ENCODE measurements around the gene CAMTA1. TPM values are rescaled to one million over a fixed set of nuclear protein-coding genes. Genes with fewer than 3 reads are reported as not detected.

CAMTA1 gene
- polyA plus RNA-seq, 2 donors: 61.1 to 75.0 TPM

DNA sequence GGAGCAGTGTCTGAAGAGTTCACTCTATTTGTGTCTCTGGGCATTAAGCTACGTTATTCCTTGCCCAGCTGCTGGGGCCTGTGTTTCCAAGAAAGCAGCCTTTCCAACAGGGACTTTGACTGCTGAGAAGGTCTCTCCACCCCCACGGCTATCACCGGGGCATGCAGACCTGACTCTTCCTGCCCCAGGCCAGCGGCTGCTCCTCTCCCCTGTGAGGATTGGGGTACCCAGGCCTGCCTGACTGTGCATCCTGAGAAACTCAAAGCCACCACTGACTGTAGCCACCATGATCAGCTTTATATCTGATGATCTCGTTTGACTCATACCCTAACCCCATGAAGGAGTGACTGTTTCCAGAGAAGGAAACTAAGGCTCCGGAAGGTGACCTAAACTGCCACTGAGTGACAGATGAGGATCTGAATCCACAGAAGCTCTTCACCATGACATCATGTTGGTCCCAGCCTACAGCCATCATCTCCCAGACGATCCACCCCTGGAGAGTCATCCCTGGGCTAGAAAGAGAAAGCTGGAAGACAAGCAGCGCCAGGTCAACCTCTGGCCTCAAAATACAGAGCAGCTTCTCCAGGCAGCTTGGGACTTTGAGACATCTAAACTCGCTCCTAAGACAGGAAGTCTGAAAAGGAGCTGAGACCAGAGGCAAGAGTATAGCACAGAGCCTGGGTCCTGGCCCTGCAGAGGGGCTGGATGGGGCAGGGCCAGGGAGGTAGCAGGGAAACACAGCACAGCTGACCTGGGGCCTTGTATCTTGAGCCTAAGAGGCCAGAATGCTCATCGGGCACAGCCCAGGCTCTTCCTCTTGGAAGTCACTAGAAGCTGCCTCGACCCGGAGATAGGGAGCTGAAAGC lies 741.8 kb downstream of the CAMTA1 start:
- no peaks in the 10 kb centered on the region for H3K27me3 ChIP-seq (ENCODE audit: control insufficient read depth in 1 of 2, insufficient read depth in 2 of 2, low read length in 2 of 2)
- H3K4me3 ChIP-seq (ENCODE audit: low read depth in 1 of 2, low read length in 2 of 2): no peak overlapping the region
- H3K4me1 ChIP-seq (ENCODE audit: control insufficient read depth in 2 of 2, insufficient read depth in 2 of 2, low read length in 1 of 2): no peaks in the 10 kb centered on the region
- 87 to 88% methylated on average over 11 to 12 of the region's 12 CpGs for WGBS, 2 donors
- H3K9me3 ChIP-seq (ENCODE audit: control insufficient read depth in 2 of 2, insufficient read depth in 1 of 2, low read depth in 1 of 2, low read length in 1 of 2): no peaks in the 10 kb centered on the region
- H3K27ac ChIP-seq (ENCODE audit: low read depth in 2 of 2, low read length in 1 of 2): no peak overlapping the region
- H3K36me3 ChIP-seq (ENCODE audit: control insufficient read depth in 2 of 2, insufficient read depth in 2 of 2, low read length in 1 of 2): no peaks in the 10 kb centered on the region

DNA sequence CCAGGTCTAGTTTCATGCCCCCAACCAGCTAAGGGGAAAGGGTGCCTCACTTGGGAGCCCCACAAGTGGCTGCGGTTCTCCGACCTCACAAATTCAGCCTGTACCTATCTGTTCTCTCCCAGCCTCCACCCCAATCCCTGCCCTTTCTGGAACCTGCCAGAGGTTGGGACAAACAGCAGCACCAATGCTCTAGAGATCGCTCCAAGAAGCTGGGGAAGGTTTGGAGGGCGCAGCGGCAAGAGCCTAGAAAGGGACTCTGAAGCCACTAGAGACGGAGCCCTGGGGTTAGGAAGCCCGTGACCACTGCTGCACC lies 742.4 kb downstream of the CAMTA1 start:
- Histone ChIP-seq H3K9me3 (ENCODE audit: control insufficient read depth in 2 of 2, insufficient read depth in 1 of 2, low read depth in 1 of 2, low read length in 1 of 2) (no peaks in the 10 kb centered on the region), H3K27ac (ENCODE audit: low read depth in 2 of 2, low read length in 1 of 2) (no peak overlapping the region), H3K36me3 (ENCODE audit: control insufficient read depth in 2 of 2, insufficient read depth in 2 of 2, low read length in 1 of 2) (no peaks in the 10 kb centered on the region), H3K4me1 (ENCODE audit: control insufficient read depth in 2 of 2, insufficient read depth in 2 of 2, low read length in 1 of 2) (no peaks in the 10 kb centered on the region), H3K4me3 (ENCODE audit: low read depth in 1 of 2, low read length in 2 of 2) (no peak overlapping the region), H3K27me3 (ENCODE audit: control insufficient read depth in 1 of 2, insufficient read depth in 2 of 2, low read length in 2 of 2) (no peaks in the 10 kb centered on the region)
- WGBS, 2 donors: 92 to 99% methylated on average over 7 of the region's 7 CpGs

GRCh38 chr1:7528386-7529198 lies 743.3 kb downstream of the CAMTA1 start:
- Histone ChIP-seq H3K27me3 (ENCODE audit: control insufficient read depth in 1 of 2, insufficient read depth in 2 of 2, low read length in 2 of 2) (no peaks in the 10 kb centered on the region), H3K9me3 (ENCODE audit: control insufficient read depth in 2 of 2, insufficient read depth in 1 of 2, low read depth in 1 of 2, low read length in 1 of 2) (no peaks in the 10 kb centered on the region), H3K27ac (ENCODE audit: low read depth in 2 of 2, low read length in 1 of 2) (no peak overlapping the region), H3K4me1 (ENCODE audit: control insufficient read depth in 2 of 2, insufficient read depth in 2 of 2, low read length in 1 of 2) (no peaks in the 10 kb centered on the region), H3K36me3 (ENCODE audit: control insufficient read depth in 2 of 2, insufficient read depth in 2 of 2, low read length in 1 of 2) (no peaks in the 10 kb centered on the region), H3K4me3 (ENCODE audit: low read depth in 1 of 2, low read length in 2 of 2) (no peak overlapping the region)
- 81 to 86% methylated on average over 6 of the region's 6 CpGs for WGBS, 2 donors

DNA sequence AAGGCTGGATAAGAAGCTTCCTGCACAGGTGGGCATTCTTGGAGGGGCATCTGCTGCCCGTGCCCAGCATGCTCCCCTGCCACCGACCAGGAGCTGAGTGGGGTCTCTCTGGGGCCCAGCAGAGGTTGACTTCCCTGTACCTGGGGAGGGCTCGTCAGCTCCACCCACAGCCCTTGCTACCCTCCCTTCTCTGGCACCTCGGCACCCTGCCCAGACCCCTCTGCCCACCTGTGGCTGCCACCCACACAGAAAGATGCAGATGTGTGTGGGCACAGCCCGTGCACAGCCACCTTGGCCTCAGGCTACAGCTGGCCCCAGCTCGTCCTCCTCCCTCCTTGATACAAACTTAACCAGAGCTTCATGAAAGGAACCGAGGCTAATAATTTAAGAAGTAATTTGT lies 744.7 kb downstream of the CAMTA1 start:
- Histone ChIP-seq H3K4me1 (ENCODE audit: control insufficient read depth in 2 of 2, insufficient read depth in 2 of 2, low read length in 1 of 2) (no peaks in the 10 kb centered on the region), H3K9me3 (ENCODE audit: control insufficient read depth in 2 of 2, insufficient read depth in 1 of 2, low read depth in 1 of 2, low read length in 1 of 2) (no peaks in the 10 kb centered on the region)
- WGBS, 2 donors: 44 to 55% methylated on average over 7 of the region's 7 CpGs

DNA sequence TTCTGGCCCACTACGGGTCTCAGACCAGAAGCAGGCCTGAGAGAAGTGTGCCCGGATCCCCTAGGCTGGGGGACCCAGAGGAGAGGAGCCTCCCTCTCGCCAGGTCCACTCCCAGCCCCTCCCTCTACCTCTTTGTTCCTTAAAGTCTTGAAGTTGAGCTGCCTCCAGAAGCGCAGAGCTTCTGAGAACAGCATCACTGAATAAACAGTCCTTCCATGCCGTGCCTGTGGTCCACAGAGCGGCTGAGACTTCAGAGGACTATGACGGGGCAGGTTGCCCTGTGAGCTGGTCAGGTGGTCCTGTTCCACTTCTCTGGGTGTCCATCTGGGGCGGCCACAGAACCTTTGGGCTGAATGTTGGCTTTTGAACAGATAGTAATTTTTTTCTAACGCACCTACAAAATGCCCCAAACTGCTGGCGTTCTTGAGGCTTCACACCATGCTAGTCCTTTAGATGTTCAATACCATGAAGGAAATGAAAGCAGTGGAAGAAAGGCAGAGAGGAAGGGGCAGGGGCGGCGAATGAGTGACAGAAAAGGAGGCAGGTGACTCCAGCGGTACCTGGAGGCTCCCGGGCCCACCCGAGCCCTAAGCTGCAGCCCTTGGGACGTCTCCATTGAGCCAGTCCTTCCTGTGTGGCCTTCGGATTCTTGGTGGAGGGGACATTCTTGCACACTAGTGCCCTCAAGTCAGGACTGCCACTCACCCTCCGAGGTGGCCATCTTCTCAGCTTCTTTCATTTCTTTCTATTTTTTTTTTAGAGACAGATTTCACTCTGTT lies 746.5 kb downstream of the CAMTA1 start:
- Histone ChIP-seq H3K36me3 (ENCODE audit: control insufficient read depth in 2 of 2, insufficient read depth in 2 of 2, low read length in 1 of 2) (no peaks in the 10 kb centered on the region), H3K9me3 (ENCODE audit: control insufficient read depth in 2 of 2, insufficient read depth in 1 of 2, low read depth in 1 of 2, low read length in 1 of 2) (no peaks in the 10 kb centered on the region), H3K4me3 (ENCODE audit: low read depth in 1 of 2, low read length in 2 of 2) (no peak overlapping the region), H3K4me1 (ENCODE audit: control insufficient read depth in 2 of 2, insufficient read depth in 2 of 2, low read length in 1 of 2) (no peaks in the 10 kb centered on the region), H3K27ac (ENCODE audit: low read depth in 2 of 2, low read length in 1 of 2) (no peak overlapping the region), H3K27me3 (ENCODE audit: control insufficient read depth in 1 of 2, insufficient read depth in 2 of 2, low read length in 2 of 2) (no peaks in the 10 kb centered on the region)
- WGBS, 2 donors: 92 to 94% methylated on average over 17 to 18 of the region's 18 CpGs

More for the DNA sequence above, 744.7 kb downstream of the CAMTA1 start:
- no peaks in the 10 kb centered on the region for H3K27me3 ChIP-seq (ENCODE audit: control insufficient read depth in 1 of 2, insufficient read depth in 2 of 2, low read length in 2 of 2)
- H3K27ac ChIP-seq (ENCODE audit: low read depth in 2 of 2, low read length in 1 of 2): no peak overlapping the region
- no peaks in the 10 kb centered on the region for H3K36me3 ChIP-seq (ENCODE audit: control insufficient read depth in 2 of 2, insufficient read depth in 2 of 2, low read length in 1 of 2)
- no peak overlapping the region for H3K4me3 ChIP-seq (ENCODE audit: low read depth in 1 of 2, low read length in 2 of 2)

DNA sequence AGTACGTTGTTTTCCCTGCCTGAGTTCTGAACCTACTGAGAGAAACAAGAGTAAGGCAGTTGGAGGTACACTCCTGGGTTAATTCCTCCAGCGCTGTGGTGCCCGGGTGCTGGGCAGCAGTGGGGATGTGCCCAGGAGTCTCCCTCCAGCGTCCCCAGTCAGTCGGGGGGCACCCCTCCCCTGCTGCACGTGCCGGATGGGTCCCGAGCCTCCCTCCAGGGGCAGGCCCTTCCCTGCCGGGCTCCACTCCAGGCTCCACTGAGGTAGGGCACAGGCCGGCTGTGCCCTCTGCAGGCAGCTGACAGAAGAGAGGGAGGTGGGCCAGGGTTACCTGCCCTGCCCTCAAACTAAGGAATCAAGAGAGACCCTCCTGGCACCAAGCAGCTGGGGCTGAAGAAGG lies 747.8 kb downstream of the CAMTA1 start:
- WGBS, 2 donors: 80 to 88% methylated on average over 10 of the region's 10 CpGs
- no peaks in the 10 kb centered on the region for H3K4me1 ChIP-seq (ENCODE audit: control insufficient read depth in 2 of 2, insufficient read depth in 2 of 2, low read length in 1 of 2)
- no peaks in the 10 kb centered on the region for H3K9me3 ChIP-seq (ENCODE audit: control insufficient read depth in 2 of 2, insufficient read depth in 1 of 2, low read depth in 1 of 2, low read length in 1 of 2)
- H3K27ac ChIP-seq (ENCODE audit: low read depth in 2 of 2, low read length in 1 of 2): no peak overlapping the region
- H3K27me3 ChIP-seq (ENCODE audit: control insufficient read depth in 1 of 2, insufficient read depth in 2 of 2, low read length in 2 of 2): no peaks in the 10 kb centered on the region
- no peak overlapping the region for H3K4me3 ChIP-seq (ENCODE audit: low read depth in 1 of 2, low read length in 2 of 2)
- no peaks in the 10 kb centered on the region for H3K36me3 ChIP-seq (ENCODE audit: control insufficient read depth in 2 of 2, insufficient read depth in 2 of 2, low read length in 1 of 2)

- Histone ChIP-seq H3K27ac (ENCODE audit: low read depth in 2 of 2, low read length in 1 of 2) (no peak overlapping the region), H3K9me3 (ENCODE audit: control insufficient read depth in 2 of 2, insufficient read depth in 1 of 2, low read depth in 1 of 2, low read length in 1 of 2) (no peaks in the 10 kb centered on the region), H3K27me3 (ENCODE audit: control insufficient read depth in 1 of 2, insufficient read depth in 2 of 2, low read length in 2 of 2) (no peaks in the 10 kb centered on the region), H3K4me3 (ENCODE audit: low read depth in 1 of 2, low read length in 2 of 2) (no peak overlapping the region), H3K4me1 (ENCODE audit: control insufficient read depth in 2 of 2, insufficient read depth in 2 of 2, low read length in 1 of 2) (no peaks in the 10 kb centered on the region), H3K36me3 (ENCODE audit: control insufficient read depth in 2 of 2, insufficient read depth in 2 of 2, low read length in 1 of 2) (no peaks in the 10 kb centered on the region)
- WGBS, 2 donors: 26 to 32% methylated on average over 24 of the region's 24 CpGs
Observed at GRCh38 chr1:7534061-7534825, 749.0 kb downstream of the CAMTA1 start.

GRCh38 chr1:7535016-7535415 lies 749.8 kb downstream of the CAMTA1 start:
- 80 to 87% methylated on average over 11 of the region's 11 CpGs for WGBS, 2 donors
- no peak overlapping the region for H3K4me3 ChIP-seq (ENCODE audit: low read depth in 1 of 2, low read length in 2 of 2)
- H3K9me3 ChIP-seq (ENCODE audit: control insufficient read depth in 2 of 2, insufficient read depth in 1 of 2, low read depth in 1 of 2, low read length in 1 of 2): no peaks in the 10 kb centered on the region
- no peaks in the 10 kb centered on the region for H3K36me3 ChIP-seq (ENCODE audit: control insufficient read depth in 2 of 2, insufficient read depth in 2 of 2, low read length in 1 of 2)
- no peak overlapping the region for H3K27ac ChIP-seq (ENCODE audit: low read depth in 2 of 2, low read length in 1 of 2)
- no peaks in the 10 kb centered on the region for H3K27me3 ChIP-seq (ENCODE audit: control insufficient read depth in 1 of 2, insufficient read depth in 2 of 2, low read length in 2 of 2)
- H3K4me1 ChIP-seq (ENCODE audit: control insufficient read depth in 2 of 2, insufficient read depth in 2 of 2, low read length in 1 of 2): no peaks in the 10 kb centered on the region
